NCI-H748 treated with DMSO at 0.1 percent for 48 hours (cell line): ENCODE measurements around the gene FAM216B.
"Not testable (repeated sequence)": the region's sequence is repeated elsewhere in the genome, so short reads cannot be mapped to it uniquely, and the experiment has no call there.

ENCODE experiments used
- DNase-seq: peaks from one replicate; lab custom pipeline; 2025; lab: John Stamatoyannopoulos, UW

The FAM216B gene

DNA sequence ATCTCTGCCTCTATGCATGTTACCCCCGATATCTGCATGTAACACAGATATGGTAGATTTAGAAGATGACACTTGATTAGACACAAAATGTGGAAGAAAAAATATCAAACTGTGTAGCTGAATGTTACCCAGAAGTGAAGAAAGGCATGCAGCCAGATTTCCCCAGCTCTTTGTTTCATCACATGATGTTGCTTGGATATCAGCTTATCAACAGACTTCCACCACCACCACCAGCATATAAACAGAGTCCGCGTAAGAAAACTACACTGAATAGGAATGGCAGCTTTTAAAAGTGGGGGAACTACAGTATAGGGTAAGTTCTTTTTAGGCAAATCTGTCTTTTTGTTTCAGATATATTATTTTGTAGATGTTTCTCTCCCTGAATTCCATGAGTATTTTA lies at the start of gene FAM216B:
Gene FAM216B (plus strand): TSS at position 233 of the 400 bp plus-strand sequence. CDS start 2,484 bp downstream, outside the sequence.
- no peak for DNase-seq

DNA sequence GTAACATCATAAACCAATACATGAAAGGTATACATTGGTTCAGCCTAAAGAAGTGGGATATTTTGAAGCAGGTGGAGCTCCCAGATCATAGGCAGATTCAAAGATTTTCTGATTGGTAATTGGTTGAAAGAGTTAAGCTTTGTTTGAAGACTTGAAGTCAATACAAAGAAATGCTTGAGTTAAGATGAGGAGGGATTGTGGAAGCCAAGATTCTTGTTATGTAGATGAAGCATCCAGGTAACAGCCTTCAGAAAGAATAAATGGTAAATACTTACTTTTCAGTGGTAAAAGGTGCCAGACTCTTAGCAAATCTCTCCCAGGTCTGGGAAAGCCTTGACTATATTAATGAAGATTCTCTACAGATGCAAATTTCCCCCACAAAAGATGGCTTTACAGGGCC lies 49.3 kb upstream of the FAM216B start:
- no peak for DNase-seq

DNA sequence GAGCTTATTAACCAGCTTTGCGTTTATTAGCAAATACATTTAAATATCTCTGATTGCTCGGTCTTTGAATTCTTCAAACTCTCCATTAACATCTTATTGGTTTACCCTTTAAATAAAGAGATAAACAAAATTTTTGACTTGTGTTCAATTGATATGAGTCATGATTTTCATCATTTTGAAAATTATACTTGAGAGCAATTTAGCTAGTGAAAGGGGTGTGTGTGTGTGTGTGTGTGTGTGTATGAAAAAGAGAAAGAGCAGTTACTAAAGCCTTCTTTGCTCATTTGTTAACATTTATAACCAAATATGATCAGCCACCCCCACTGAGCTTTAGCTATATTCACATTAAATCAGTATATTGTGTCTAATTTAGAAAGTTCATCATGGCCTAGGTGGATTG lies 48.3 kb upstream of the FAM216B start:
- DNase-seq, result no peak

DNA sequence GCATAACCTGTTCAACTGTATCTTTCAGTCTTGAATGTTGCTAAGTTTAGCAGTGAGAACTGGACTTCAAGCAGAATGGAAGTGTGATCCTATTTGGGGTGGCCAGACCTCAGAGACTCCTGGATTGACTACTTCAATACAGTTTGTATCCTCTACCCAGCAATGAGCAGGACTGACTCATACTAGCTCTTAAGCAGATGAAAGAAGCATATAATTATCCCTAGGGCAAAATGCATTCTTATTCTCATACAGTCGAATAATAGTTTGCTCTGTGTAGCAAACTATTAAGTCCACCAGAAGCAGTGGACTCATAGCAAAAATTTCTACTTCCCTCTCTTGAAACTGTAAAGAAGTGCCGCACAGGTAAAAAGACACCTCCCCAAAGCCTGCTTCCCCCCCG lies 46.4 kb upstream of the FAM216B start:
- DNase-seq, result no peak

DNA sequence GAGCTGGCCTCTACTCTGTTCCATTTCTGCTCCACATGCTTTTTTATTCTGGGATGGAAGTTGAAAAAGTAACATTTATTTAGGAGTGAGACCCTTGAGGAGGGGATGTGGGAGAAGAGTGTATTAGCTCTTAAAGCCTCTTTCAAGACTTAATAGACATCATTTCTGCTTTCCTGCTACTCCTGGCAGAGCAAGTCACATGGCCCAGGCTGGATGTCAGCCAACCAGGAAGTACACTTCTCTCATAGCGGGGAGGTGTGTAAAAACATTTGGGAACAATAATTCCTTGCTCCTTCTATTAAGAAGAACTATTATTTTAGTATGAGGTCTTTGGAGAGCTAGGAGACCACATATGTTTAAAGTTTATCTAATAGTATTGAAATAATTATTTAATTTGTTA lies 40.6 kb upstream of the FAM216B start:
- DNase-seq, result peak; percentile 6

DNA sequence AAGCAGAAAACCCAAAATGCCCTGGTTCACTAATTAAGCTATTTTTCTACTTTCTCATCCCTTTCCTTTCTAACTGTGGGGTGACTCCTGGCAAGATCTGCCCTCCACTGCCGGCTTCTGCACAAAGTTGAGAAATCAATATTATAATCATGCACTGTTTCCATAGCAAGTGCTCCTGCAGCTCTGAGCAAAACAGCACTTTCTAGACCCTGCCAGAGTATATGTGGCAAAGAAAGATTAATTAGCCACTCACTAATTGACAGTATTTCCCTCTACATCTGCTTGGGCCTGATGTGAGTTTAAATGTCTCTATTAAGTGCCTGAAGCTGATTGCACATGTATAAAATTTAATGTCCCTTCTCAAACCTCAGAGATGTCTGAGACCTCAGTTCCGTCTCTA lies 39.5 kb upstream of the FAM216B start:
- DNase-seq, result no peak

DNA sequence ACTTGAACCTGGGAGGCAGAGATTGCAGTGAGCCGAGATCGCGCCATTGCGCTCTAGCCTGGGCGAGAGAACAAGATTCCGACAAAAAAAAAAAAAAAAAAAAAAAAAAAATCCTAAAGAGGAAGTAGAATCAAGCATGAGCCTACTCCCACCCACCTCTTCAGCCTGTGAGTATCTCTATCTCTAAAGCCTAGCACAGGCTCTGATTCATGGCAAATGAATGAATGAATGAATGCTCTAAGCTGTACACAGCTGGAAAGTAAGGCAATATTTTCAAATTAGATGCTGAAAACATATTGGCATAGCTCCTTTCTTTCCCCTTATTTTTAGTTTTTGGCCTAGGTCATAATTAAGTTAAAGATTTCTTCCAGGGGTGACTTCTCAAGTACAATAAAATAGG lies 35.7 kb upstream of the FAM216B start:
- DNase-seq, result no peak

DNA sequence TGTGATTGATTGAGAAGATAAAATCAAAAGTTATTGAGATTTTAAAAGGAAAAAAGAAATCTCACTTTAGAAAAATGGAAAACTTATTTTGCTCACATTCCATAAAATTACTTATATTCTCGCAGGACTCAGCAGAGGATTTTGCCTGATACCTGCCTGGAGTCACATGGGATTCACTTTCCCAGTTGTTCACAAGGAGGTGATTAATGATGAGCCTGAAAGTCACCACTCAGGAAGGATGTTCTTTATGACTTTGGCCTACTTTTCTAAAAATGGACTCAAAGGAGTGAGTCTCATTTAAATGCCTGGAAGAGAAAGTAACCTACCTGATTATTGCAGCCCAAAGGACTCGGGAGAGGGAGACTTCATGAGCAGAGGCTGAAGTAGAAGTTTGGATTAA lies 34.5 kb upstream of the FAM216B start:
- no peak for DNase-seq

DNA sequence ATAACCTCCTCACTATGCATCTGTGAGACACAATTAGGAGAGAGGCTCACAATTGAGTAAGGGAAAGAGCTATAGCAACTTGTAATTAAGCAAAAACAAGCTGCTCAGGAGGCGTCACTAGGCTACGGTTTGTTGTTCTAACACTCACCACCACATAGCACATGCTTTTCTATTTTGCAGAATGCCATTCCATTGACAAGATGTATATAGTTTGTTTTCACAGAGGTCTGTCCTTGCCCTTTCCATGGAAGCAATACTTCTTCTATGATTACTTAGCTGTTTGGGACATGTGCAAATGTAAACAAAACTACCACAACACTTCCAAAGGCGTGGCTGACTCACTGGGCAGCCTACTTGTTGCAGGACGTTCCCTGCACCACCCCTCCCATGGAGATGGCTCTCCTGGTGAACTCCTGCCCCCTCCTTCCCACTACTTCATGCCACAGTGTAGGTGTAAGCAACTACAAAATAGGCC lies 33.9 kb upstream of the FAM216B start:
- peak; percentile 89 for DNase-seq

DNA sequence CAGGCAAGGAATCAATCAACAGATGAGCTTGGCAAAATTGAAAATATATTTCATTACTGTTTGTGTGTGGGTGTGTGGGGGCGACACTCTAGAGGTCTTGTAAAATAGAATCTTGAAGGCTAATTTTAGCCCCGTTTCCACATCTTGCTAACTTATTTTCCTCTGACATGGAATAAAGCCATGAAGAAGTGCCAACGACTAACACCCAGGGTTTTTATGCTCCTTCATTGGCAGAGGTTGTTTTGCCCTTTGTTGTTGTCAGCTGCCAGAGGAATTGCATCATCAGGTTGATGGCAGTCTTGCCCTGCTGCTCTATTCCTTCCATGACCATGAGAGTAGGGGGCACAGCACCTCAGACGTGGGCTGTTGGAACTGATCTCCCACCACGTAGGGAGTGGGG lies 30.6 kb upstream of the FAM216B start:
- DNase-seq, result no peak

DNA sequence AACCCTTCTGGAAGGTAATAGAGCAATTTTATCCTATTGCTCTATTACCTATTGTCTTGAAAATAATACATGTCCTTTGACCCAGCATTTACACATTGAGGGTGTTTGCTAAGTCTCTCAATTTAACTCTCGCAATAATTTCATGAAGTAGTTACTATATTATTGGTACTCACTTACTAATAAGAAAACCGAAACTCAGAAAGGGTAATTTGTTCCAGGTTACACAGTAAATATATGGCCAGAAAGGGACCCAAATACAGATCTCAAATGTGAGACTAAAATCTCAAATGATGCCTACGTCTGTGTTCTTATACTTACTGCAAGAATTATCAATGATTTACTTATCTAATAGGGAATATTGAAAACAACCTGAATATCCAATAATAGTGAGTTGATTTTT lies 29.7 kb upstream of the FAM216B start:
- DNase-seq, result no peak

DNA sequence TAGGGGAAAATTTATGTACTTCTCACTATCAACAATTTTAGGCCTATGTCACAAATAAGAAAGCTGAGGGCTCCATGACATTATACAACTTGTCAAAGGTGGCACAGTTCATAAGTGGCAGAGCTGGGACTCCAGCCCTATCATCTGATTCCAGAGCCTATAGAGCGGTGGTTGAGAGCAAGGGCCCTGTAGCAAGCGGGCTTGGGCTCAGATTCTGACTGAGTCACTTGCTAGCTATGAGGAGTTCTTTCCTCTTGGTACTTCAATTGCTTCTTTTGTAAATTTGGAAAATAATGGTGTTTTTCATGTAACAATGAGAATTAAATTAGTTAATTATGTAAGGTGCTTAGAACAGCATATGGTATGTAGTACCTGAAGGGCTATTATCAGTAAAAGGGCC lies 28.7 kb upstream of the FAM216B start:
- DNase-seq, result no peak

DNA sequence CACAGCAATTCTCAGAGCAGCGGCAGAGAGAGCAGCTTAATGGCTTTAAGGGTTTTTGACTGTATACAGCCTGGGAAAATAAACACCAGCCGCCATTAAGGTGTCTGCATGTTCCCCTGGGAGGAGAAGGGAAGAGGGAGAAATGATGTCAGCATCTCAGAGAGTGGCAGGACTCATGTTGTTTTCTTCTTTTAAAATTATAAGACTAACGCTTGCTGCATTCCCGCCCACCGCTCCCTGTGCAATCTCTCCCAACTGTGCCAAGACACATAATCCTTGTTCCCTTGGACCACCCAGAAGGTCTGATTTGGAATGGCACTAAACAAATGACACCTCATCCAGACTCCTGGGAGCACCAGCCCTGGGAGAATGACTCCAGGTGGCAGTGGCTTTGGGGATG lies 27.7 kb upstream of the FAM216B start:
- no peak for DNase-seq

DNA sequence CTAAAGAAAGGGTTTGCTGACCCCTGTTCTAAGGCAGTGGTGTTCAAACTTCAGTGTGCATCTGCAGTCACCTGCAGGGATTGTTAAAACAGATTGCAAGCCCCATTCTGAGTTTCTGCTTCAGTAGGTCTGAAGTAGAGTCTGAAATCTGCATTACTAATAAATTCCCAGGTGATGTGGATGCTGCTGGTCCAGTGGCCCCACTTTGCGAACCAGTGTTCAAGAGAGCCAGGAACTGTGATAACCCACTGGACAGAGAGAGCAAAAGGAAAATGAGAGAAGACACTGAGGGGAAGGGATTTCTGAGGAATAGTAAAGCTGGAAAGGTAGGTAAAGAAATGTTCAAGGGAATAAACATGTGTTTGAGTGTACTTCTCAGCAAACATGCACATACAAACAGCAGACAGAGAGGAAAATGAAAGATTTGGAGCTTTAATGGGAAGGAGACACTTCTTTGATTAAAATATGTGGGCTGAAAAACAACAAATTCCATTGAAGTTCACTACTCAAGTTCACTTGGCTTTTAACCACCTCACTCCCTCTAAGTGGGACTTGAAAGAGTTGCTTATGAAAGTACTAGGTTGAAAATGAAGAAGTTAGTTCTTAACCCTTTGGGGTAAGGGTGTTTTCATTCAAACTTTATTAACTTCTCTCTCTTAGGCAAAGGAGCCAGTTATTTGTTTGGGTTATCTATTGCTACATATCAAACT lies 26.4 kb upstream of the FAM216B start:
- DNase-seq, result no peak

DNA sequence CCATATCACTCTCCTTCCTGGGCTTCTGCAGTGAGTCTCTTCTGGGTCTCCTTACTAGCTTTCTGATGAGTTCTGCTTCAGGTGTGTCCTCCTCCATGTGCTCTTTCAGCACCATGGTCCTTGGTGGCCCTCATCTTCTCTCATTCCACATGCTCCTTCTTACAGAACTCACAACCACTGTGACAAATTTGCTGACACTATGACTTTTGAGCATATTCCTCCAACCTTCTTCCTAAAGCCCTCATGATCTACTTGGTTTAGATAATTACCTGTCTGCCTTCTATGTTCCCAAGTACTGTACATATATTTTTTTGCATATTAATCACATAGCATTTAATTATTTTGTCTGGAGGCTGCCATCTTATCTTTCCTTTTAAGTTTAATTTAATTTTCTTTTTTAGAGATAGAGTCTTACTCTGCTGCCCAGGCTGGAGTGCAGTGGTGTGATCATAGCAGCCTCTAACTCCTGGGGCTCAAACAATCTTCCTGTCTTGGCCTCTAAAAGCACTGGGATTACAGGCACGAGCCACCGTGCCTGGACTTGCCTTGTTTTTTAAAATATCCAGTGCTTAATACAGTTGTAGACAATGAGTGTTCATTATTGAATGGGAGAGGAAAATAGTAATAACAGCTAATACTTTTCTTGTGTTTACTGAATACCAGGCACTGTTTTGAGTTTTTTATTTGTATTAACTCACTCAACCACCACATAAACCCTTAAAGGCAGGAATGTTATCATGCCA lies 23.5 kb upstream of the FAM216B start:
- no peak for DNase-seq

DNA sequence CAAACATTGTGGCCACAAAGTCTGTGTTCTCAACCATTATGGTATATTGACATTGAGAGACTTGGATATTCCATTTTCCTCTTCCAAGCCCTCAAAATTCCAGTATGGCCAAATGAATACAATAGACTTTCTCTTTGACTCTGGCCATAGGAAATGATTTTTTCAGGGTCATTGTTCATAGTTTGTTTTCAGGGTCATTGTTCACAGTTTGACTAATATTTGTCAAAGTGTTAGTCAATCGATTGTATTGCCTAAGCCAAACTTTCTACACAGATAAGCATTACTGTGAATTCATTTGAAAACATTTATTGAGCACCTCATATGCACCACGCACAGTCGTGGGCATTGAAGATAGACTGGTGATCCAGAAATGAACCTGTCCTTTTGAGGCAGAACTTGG lies 22.9 kb upstream of the FAM216B start:
- no peak for DNase-seq

DNA sequence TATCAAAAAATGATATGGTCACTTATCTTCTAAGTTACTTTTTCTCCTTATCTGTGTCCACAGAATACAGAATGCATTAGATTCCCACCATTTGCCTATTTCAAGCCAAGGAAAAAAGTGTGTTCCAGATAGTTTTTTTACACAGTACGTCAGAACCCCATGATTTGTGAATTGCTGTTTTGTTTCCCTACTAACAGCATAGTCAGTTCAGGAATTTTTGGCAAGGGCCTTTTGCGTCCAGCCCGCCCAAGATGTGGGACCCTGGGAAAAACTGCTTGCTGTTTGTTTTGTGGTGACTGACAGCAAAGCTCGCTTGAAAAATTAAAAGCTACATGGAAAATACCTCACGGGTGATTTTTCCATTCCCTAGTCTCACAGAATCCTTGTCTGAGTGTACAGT lies 20.4 kb upstream of the FAM216B start:
- DNase-seq, result no peak

DNA sequence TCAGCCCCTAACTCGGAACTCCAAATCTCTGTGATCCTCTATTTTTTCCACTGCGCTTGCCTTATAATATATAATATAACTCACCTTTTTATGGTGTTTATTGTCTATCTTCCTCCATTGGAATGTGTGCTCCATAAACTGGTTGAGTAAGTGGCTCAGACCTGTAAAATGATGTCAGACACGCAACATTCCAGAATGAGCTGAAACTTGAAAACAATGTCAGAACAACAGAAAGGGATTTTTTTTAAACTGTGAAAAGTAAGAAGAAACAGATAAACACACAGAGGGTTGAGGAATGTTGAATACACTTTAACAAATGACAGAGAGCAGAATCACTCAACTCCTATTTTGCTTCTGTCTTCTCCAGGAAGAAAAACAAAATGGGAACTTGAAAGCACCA lies 19.1 kb upstream of the FAM216B start:
- DNase-seq, result no peak

DNA sequence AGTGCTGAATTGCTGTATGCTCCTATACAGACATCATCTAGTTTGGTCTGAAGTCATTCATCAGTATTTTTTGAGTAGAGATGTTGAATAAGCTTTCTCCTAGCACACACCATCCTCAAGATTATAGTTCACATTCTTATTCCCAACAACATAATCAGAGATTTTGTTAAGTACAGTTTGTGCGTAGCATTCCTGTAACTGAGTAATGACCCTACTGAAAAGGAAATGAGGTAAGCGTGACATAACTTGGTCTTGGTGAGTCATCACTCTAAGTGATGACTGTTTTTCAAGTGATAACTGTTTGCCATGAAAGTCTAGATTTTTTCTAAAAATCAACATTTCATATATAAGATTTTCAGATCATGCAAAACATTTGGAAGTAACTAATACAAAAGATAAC lies 18.5 kb upstream of the FAM216B start:
- DNase-seq, result no peak

DNA sequence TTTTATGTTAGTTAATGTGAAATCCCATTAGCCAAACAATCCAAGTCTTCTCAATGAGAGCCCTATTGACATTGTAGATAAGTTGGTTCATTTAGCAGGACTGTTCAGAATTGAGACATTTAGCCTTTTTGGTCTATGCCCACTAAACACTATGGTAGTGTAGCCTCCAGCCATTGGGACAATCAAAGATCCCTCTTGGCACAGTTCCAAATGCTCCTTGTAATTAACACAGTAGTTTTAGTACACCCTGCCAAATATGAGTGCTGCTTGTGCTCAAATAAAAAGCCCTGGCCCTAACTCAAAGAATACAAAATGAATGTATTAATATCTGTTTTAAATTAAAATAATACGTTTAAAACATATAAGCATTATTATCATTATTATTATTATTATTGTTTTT lies 15.4 kb upstream of the FAM216B start:
- DNase-seq, result peak; percentile 66

DNA sequence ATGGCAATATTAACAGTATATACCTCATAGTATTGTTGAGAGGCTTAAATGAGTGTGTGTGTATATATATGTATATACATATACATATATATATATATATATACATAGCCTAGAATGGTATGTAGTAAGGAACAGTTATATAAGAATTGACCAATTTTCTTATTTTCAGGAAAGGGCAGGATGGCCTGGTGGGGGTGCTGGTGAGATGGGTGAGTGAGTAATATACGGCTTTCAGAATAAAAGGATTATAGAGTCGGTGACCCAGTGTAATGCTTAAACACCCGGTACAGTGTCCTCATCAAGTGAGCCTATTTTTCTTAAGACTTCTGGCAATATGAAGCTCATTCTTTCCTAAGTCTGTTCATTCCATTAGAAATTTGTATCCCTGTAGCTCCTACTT lies 11.7 kb upstream of the FAM216B start:
- DNase-seq, result no peak

DNA sequence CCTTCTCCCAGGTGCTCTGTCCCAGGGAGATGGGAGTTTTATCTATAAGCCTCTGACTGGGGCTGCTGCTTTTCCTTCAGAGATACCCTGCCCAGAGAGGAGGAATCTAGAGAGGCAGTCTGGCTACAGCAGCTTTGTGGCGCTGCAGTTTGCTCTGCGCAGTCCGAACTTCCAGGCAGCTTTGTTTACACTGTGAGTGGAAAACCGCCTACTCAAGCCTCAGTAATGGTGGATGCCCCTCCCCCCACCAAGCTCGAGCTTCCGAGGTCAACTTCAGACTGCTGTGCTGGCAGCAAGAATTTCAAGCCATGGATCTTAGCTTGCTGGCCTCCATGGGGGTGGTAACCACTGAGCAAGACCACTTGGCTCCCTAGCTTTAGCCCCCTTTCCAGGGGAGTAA lies 4.8 kb upstream of the FAM216B start:
- not testable (repeated sequence) for DNase-seq

DNA sequence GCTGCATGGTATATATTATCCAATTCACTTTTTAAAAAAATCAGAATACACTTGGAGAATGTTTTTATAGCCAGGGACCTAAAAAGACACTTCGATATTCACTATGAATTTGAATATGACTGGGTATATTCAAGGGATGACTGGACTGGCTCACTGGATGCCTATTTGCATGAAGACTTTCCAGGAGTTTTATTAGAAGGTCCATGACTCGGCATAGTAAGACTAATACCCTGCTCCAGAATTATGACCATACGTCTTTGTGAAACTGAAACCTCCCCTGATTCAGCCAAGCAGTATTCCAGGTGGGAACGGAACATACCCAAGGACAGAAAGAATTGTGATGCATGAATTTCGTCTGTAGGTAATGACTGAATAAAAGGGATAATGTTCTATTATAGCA lies 3.9 kb upstream of the FAM216B start:
- DNase-seq, result no peak

DNA sequence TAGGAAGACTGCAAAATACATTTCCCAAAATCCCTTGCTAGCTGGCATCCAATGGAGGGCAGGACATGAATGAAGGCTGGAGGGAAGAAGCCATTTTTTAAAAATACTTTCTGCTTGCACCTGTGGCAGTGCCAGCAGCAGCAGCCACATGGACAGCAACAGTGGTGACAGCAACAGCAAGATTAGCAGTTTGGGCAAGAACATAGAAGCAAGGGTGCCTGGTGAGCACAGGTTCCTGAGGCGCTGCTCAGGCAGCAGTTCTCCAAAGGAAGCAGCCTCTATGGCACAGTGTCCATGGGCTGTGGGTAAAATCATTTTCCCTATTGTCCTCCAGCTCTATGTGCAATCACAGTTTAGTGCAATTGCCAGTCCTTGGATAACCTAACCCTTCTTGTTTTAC lies 1.3 kb upstream of the FAM216B start:
- DNase-seq, result no peak
